ENCODE results near the gene SH3TC1.

The SH3TC1 gene

DNA sequence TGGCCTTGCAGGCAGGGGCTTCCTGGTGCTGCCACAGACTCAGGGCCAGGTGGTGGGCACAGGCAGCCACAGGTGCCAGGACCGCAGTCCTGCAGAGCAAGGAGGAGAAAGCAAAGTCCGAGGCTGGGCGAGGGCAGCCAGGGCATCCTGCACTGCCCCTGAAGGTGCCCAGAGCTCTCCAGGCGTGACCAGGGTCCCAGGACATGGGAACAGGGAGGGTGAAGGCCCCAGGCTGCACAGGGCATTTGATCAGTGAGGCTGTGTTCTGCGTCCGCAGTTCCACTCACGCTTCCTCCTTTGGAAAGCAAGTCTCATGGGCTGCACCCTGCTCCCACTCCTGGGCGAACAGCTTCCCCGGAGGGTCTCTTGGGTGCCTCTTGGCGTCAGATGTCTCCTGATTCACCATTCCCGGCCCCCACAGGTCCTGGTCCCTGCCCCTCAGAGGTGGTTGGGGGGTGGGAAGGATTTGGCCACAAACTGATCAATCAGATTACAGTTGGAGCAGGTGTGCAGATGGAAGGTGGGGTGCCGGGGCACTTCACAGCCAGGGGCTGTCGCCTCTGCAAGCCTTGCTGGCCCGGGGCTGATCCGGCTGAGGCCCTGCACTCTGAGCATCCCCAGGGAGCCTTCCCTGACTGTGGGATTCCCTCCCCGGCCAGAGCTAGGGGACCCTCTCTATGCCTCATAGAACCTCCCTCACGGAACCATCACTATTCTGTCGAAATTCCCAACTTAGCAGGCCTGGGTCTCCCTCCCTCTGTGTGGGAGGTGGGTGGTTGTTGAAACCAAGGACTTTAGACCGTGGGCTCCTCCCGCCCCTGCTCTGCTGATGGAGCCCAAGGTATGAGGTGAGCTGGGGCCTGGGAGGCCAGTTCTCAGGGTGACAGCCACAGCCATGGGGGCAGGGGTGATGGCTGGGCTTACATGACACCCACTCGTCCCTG lies 3.3 kb downstream of the SH3TC1 start:
- H2AFZ ChIP-seq (ENCODE audit: low read depth, low read length, severe bottlenecking), result no peak overlapping the region
- H3K4me3 ChIP-seq (ENCODE audit: insufficient read depth, low read length, poor library complexity, severe bottlenecking), result no peak overlapping the region
- no peaks in the 10 kb centered on the region for H3F3A ChIP-seq (ENCODE audit: insufficient read depth)
- H3K9ac ChIP-seq (ENCODE audit: low read length), result no peak overlapping the region
- H3K27ac ChIP-seq (ENCODE audit: low read depth, low read length), result no peak overlapping the region
- no peak overlapping the region for H3K4me2 ChIP-seq (ENCODE audit: low read depth, low read length, poor library complexity, severe bottlenecking)
- H3K9me2 ChIP-seq (replicated peaks; ENCODE audit: insufficient read depth, low read length), result no peaks in the 10 kb centered on the region
- TF ChIP-seq, protein P1, sequence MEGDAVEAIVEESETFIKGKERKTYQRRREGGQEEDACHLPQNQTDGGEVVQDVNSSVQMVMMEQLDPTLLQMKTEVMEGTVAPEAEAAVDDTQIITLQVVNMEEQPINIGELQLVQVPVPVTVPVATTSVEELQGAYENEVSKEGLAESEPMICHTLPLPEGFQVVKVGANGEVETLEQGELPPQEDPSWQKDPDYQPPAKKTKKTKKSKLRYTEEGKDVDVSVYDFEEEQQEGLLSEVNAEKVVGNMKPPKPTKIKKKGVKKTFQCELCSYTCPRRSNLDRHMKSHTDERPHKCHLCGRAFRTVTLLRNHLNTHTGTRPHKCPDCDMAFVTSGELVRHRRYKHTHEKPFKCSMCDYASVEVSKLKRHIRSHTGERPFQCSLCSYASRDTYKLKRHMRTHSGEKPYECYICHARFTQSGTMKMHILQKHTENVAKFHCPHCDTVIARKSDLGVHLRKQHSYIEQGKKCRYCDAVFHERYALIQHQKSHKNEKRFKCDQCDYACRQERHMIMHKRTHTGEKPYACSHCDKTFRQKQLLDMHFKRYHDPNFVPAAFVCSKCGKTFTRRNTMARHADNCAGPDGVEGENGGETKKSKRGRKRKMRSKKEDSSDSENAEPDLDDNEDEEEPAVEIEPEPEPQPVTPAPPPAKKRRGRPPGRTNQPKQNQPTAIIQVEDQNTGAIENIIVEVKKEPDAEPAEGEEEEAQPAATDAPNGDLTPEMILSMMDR (IDR thresholded peaks at IDR 0.05; ENCODE audit: insufficient read depth, low read length, poor library complexity, severe bottlenecking), result no peak
- TF ChIP-seq EZH2phosphoT487 (conservative IDR thresholded peaks at IDR 0.05; ENCODE audit: low read length), result no peak
- no peaks in the 10 kb centered on the region for H3K9me3 ChIP-seq (ENCODE audit: insufficient read depth, low read length)
- no peaks in the 10 kb centered on the region for H4K20me1 ChIP-seq (ENCODE audit: low read depth, low read length)
- H3K36me3 ChIP-seq (ENCODE audit: low read length), result no peaks in the 10 kb centered on the region
- no peaks in the 10 kb centered on the region for H3K79me2 ChIP-seq (ENCODE audit: insufficient read depth, low read length)
- no peaks in the 10 kb centered on the region for H3K27me3 ChIP-seq (ENCODE audit: low read length)

DNA sequence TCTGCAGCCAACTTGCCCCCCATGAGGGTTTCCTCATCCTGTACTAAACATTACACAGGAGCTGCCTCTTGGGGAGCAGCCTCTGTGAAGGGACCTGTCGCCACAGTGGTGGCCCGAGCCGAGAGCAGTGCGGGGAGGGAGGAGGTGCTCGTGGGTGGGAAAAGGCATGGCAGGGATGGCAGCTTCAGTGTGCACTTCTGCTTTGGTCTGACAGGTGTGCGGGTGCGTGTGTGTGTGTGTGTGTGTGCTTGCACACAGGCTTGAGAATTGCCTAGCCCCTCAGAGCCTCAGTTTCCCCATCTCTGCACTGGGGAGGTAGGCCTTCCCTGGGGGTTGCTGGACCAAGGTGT lies 3.9 kb downstream of the SH3TC1 start:
- H3F3A ChIP-seq (ENCODE audit: insufficient read depth), result no peaks in the 10 kb centered on the region
- H3K4me3 ChIP-seq (ENCODE audit: insufficient read depth, low read length, poor library complexity, severe bottlenecking), result no peak overlapping the region
- H2AFZ ChIP-seq (ENCODE audit: low read depth, low read length, severe bottlenecking), result no peak overlapping the region
- H3K27me3 ChIP-seq (ENCODE audit: low read length), result no peaks in the 10 kb centered on the region
- no peaks in the 10 kb centered on the region for H3K79me2 ChIP-seq (ENCODE audit: insufficient read depth, low read length)
- no peaks in the 10 kb centered on the region for H3K36me3 ChIP-seq (ENCODE audit: low read length)
- H3K4me2 ChIP-seq (ENCODE audit: low read depth, low read length, poor library complexity, severe bottlenecking), result no peak overlapping the region
- no peaks in the 10 kb centered on the region for H3K9me3 ChIP-seq (ENCODE audit: insufficient read depth, low read length)
- no peaks in the 10 kb centered on the region for H4K20me1 ChIP-seq (ENCODE audit: low read depth, low read length)
- H3K9ac ChIP-seq (ENCODE audit: low read length), result no peak overlapping the region
- TF ChIP-seq EZH2phosphoT487 (conservative IDR thresholded peaks at IDR 0.05; ENCODE audit: low read length), result no peak
- TF ChIP-seq, protein P1 (IDR thresholded peaks at IDR 0.05; ENCODE audit: insufficient read depth, low read length, poor library complexity, severe bottlenecking), result no peak
- no peak overlapping the region for H3K27ac ChIP-seq (ENCODE audit: low read depth, low read length)
- H3K9me2 ChIP-seq (replicated peaks; ENCODE audit: insufficient read depth, low read length), result no peaks in the 10 kb centered on the region

DNA sequence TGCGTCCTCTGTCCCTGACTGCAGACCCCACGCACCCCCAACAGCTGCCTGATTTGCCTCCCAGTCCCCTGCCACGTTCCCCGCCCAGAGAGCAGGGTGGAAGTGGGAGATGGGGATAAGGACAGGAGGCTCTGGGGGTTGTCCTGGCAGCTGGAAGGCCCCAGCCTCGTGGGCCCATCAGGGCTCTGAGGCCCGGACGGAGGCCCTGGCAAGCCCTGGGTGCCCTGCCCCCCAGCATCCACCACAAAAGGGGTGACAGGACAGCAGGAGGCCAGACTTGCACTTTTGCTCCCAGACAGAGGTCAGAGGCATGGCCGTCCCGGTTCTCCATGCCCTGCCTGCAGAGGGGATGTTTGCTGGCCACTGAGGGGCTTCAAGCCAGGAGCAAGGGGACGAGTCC lies 4.7 kb downstream of the SH3TC1 start:
- H3K27ac ChIP-seq (ENCODE audit: low read depth, low read length), result no peak overlapping the region
- no peak overlapping the region for H3K9ac ChIP-seq (ENCODE audit: low read length)
- no peak overlapping the region for H2AFZ ChIP-seq (ENCODE audit: low read depth, low read length, severe bottlenecking)
- H3K4me2 ChIP-seq (ENCODE audit: low read depth, low read length, poor library complexity, severe bottlenecking), result no peak overlapping the region
- no peaks in the 10 kb centered on the region for H3K79me2 ChIP-seq (ENCODE audit: insufficient read depth, low read length)
- H3K9me3 ChIP-seq (ENCODE audit: insufficient read depth, low read length), result no peaks in the 10 kb centered on the region
- no peaks in the 10 kb centered on the region for H3F3A ChIP-seq (ENCODE audit: insufficient read depth)
- TF ChIP-seq, protein P1 (IDR thresholded peaks at IDR 0.05; ENCODE audit: insufficient read depth, low read length, poor library complexity, severe bottlenecking), result no peak
- TF ChIP-seq EZH2phosphoT487 (conservative IDR thresholded peaks at IDR 0.05; ENCODE audit: low read length), result no peak
- no peak overlapping the region for H3K4me3 ChIP-seq (ENCODE audit: insufficient read depth, low read length, poor library complexity, severe bottlenecking)
- H4K20me1 ChIP-seq (ENCODE audit: low read depth, low read length), result no peaks in the 10 kb centered on the region
- H3K27me3 ChIP-seq (ENCODE audit: low read length), result no peaks in the 10 kb centered on the region
- no peaks in the 10 kb centered on the region for H3K36me3 ChIP-seq (ENCODE audit: low read length)
- H3K9me2 ChIP-seq (replicated peaks; ENCODE audit: insufficient read depth, low read length), result no peaks in the 10 kb centered on the region

All from SU-DHL-6 (cell line).